PC-3 (cell line): ENCODE measurements around the gene PLXNB2. TPM values are rescaled to one million over a fixed set of nuclear protein-coding genes. Genes with fewer than 3 reads are reported as not detected.
A peak's percentile ranks its signal among the peaks of the same experiment; 100 is the strongest.

Experiments used
- ATAC-seq: fragments of 200-7000 bp; cut with Tn5 transposase; 2 replicates; pipeline ENCODE4 v1.9.1; 2020; ENCODE audit warnings: mild to moderate bottlenecking, moderate library complexity
- BruUV-seq: library from RNA; stranded (reverse); fragments of 400-500 nt; replicated peaks from 2 replicates; lab custom pipeline; 2021; lab: Mats Ljungman, UMichigan
- CTCF ChIA-PET: fragments of 300-600 bp; sonication (Branson Sonifier 250); formaldehyde crosslinking; loops from one replicate; lab custom pipeline; 2022; ENCODE audit warnings: antibody characterized with exemption; lab: Charles Lee
- POLR2A ChIA-PET: fragments of 300-600 bp; sonication (Branson Sonifier 250); formaldehyde crosslinking; loops from one replicate; lab custom pipeline; 2022; ENCODE audit warnings: antibody characterized with exemption; ENCODE audit not compliant: unreplicated experiment; lab: Charles Lee
- DNase-seq: peaks from one replicate; pipeline ENCODE4 v3.0.0-alpha.2; 2015
- H2AFZ ChIP-seq: fragments of 300-600 bp; sonication (generic); 2 replicates; pipeline ENCODE4 v1.6.0; 2016; ENCODE audit warnings: antibody characterized with exemption, low read length
- H3F3A ChIP-seq: fragments of 300-600 bp; sonication (generic); one replicate; pipeline ENCODE4 v1.6.0; 2017; ENCODE audit warnings: antibody characterized with exemption, low read length, control low read depth, mild to moderate bottlenecking; ENCODE audit not compliant: unreplicated experiment
- H3K27ac ChIP-seq: fragments of 300-600 bp; sonication (generic); 2 replicates; pipeline ENCODE4 v1.5.1; 2016; ENCODE audit warnings: mild to moderate bottlenecking, low read length
- H3K27me3 ChIP-seq: fragments of 300-600 bp; sonication (generic); 2 replicates; pipeline ENCODE4 v1.6.1; 2016; ENCODE audit warnings: low read length, mixed read lengths
- H3K36me3 ChIP-seq: fragments of 300-600 bp; sonication (generic); 2 replicates; pipeline ENCODE4 v1.6.1; 2016; ENCODE audit warnings: low read depth, mixed run types, low read length, mixed read lengths
- H3K4me1 ChIP-seq: fragments of 300-600 bp; sonication (generic); 2 replicates; pipeline ENCODE4 v1.5.1; 2016; ENCODE audit warnings: low read length; ENCODE audit not compliant: insufficient read depth
- H3K4me2 ChIP-seq: fragments of 300-600 bp; sonication (generic); 2 replicates; pipeline ENCODE4 v1.6.0; 2016; ENCODE audit warnings: low read length
- H3K4me3 ChIP-seq: fragments of 300-600 bp; sonication (generic); 2 replicates; pipeline ENCODE4 v1.5.1; 2016; ENCODE audit warnings: mild to moderate bottlenecking, low read length, mixed read lengths
- H3K79me2 ChIP-seq: fragments of 300-600 bp; sonication (generic); 2 replicates; pipeline ENCODE4 v1.6.1; 2017; ENCODE audit warnings: low read length, mixed read lengths
- H3K9ac ChIP-seq: fragments of 300-600 bp; sonication (generic); 2 replicates; pipeline ENCODE4 v1.6.0; 2016; ENCODE audit warnings: mild to moderate bottlenecking, low read length
- H3K9me2 ChIP-seq: fragments of 300-600 bp; sonication (generic); replicated peaks from 2 replicates; pipeline ENCODE4 v1.6.1; 2016; ENCODE audit warnings: mixed run types, low read length, mixed read lengths
- H3K9me3 ChIP-seq: fragments of 300-600 bp; sonication (generic); 2 replicates; pipeline ENCODE4 v1.6.1; 2016; ENCODE audit warnings: low read length, mixed read lengths
- H4K20me1 ChIP-seq: fragments of 300-600 bp; sonication (generic); 2 replicates; pipeline ENCODE4 v1.6.1; 2016; ENCODE audit warnings: low read length, mixed read lengths
- CTCF ChIP-seq: fragments of 300-600 bp; sonication (generic); conservative IDR thresholded peaks from 2 replicates; pipeline ENCODE4 v1.5.1; 2017; ENCODE audit warnings: antibody characterized with exemption, low read depth, mild to moderate bottlenecking, low read length
- EZH2 ChIP-seq: fragments of 300-600 bp; sonication (generic); IDR thresholded peaks from one replicate; pipeline ENCODE4 v1.6.1; 2017; ENCODE audit warnings: antibody characterized with exemption, mild to moderate bottlenecking, low read length; ENCODE audit not compliant: unreplicated experiment
- EZH2phosphoT487 ChIP-seq: fragments of 300-600 bp; sonication (generic); IDR thresholded peaks from 2 replicates; pipeline ENCODE4 v1.6.1; 2018; ENCODE audit warnings: mild to moderate bottlenecking, antibody characterized with exemption, low read length, borderline replicate concordance
- intact Hi-C: fragments of 100-400 bp; cut with micrococcal nuclease; formaldehyde crosslinking; loops from 2 replicates; pipeline ENCODE4 v1.9.0; 2023
- total RNA-seq: library from RNA; depleted of rRNA; stranded (reverse); fragments of >200 nt; gene quantifications from 2 replicates; pipeline ENCODE4 v1.2.3, GENCODE V29; 2014

The PLXNB2 gene
- total RNA-seq, 1 experiment from 2014 or later = 68.2 TPM

GRCh38 chr22:50276143-50276542 lies 31.3 kb downstream of the PLXNB2 start:
- Histone ChIP-seq H3K4me1 (peaks cover 4% of the 10 kb centered on the region), H3K79me2 (peaks cover 2% of the 10 kb centered on the region), H3K4me2 (no peak overlapping the region), H3K9ac (no peak overlapping the region), H3K27ac (no peak overlapping the region), H3K27me3 (no peaks in the 10 kb centered on the region), H3K9me2 (no peaks in the 10 kb centered on the region), H4K20me1 (no peaks in the 10 kb centered on the region), H2AFZ (no peak overlapping the region), H3K4me3 (no peak overlapping the region), H3F3A (no peaks in the 10 kb centered on the region), H3K36me3 (peaks cover 26% of the 10 kb centered on the region), H3K9me3 (no peaks in the 10 kb centered on the region)
- ATAC-seq (no peak), DNase-seq (peak; percentile 16)
- ChIA-PET POLR2A (no interaction called here), CTCF (interaction anchor here (0.5 to 1.0 kb wide), 2 partner anchors 29 to 56 kb away, joined by 4 read pairs; no protein-coding TSS in a partner anchor)
- TF ChIP-seq CTCF (peak; percentile 63), EZH2 (no peak)
- intact Hi-C loops = no loop called here
- no TSS peak for BruUV-seq

GRCh38 chr22:50275181-50276055 lies 32.0 kb downstream of the PLXNB2 start:
- no peaks in the 10 kb centered on the region for H3F3A ChIP-seq
- H3K4me2 ChIP-seq = no peak overlapping the region
- H3K9ac ChIP-seq = no peak overlapping the region
- DNase-seq = no peak
- no peaks in the 10 kb centered on the region for H3K27me3 ChIP-seq
- intact Hi-C loops = no loop called here
- BruUV-seq = TSS peak; percentile 48
- CTCF ChIA-PET = interaction anchor here (1.0 kb wide), 1 partner anchor 30 kb away, joined by 4 read pairs; no protein-coding TSS in a partner anchor
- no peak overlapping the region for H2AFZ ChIP-seq
- no peaks in the 10 kb centered on the region for H3K79me2 ChIP-seq
- no peak for TF ChIP-seq EZH2phosphoT487
- TF ChIP-seq EZH2 = no peak
- TF ChIP-seq CTCF = no peak
- no peaks in the 10 kb centered on the region for H4K20me1 ChIP-seq
- no peaks in the 10 kb centered on the region for H3K9me2 ChIP-seq
- POLR2A ChIA-PET = no interaction called here
- ATAC-seq = no peak
- H3K4me3 ChIP-seq = no peak overlapping the region
- H3K27ac ChIP-seq = no peak overlapping the region
- H3K4me1 ChIP-seq = peaks cover 11% of the 10 kb centered on the region
- H3K9me3 ChIP-seq = no peaks in the 10 kb centered on the region
- H3K36me3 ChIP-seq = peaks cover 22% of the 10 kb centered on the region

- Histone ChIP-seq H2AFZ (no peak overlapping the region), H3F3A (no peaks in the 10 kb centered on the region), H3K4me1 (peaks cover 11% of the 10 kb centered on the region), H3K27ac (no peak overlapping the region), H3K9ac (no peak overlapping the region), H3K9me2 (no peaks in the 10 kb centered on the region), H3K27me3 (no peaks in the 10 kb centered on the region), H4K20me1 (no peaks in the 10 kb centered on the region), H3K4me2 (no peak overlapping the region), H3K4me3 (no peak overlapping the region), H3K36me3 (peaks cover 22% of the 10 kb centered on the region), H3K9me3 (no peaks in the 10 kb centered on the region), H3K79me2 (no peaks in the 10 kb centered on the region)
- ATAC-seq (no peak), DNase-seq (no peak)
- TF ChIP-seq EZH2phosphoT487 = no peak
- no peak for TF ChIP-seq EZH2
- TF ChIP-seq CTCF = no peak
- CTCF ChIA-PET = no interaction called here
- intact Hi-C loops = loop anchor here (5.0 kb wide), 1 partner anchor 68 kb away; the partner anchor contains the start of gene PPP6R2
- no TSS peak for BruUV-seq
- POLR2A ChIA-PET = no interaction called here
These were observed 32.7 kb downstream of the PLXNB2 start for GRCh38 chr22:50274771-50275170.
